Measurements from ENCODE around the gene RHOB.

The RHOB gene

GRCh38 chr2:20473128-20473527 lies 26.3 kb downstream of the RHOB start:
- TF ChIP-seq POLR2A (IDR thresholded peaks at IDR 0.05; ENCODE audit: low read depth, low read length) (no peak), TAF1 (IDR thresholded peaks at IDR 0.05; ENCODE audit: borderline replicate concordance, low read depth, low read length) (no peak), POLR2AphosphoS5 (IDR thresholded peaks at IDR 0.05; ENCODE audit: low read depth, low read length) (no peak)
- no peak for DNase-seq (ENCODE audit: insufficient read length)
- no peak for FAIRE-seq

GRCh38 chr2:20474757-20475566 lies 28.1 kb downstream of the RHOB start:
- FAIRE-seq (no peak), DNase-seq (ENCODE audit: insufficient read length) (no peak)
- TF ChIP-seq POLR2AphosphoS5 (IDR thresholded peaks at IDR 0.05; ENCODE audit: low read depth, low read length) (no peak), POLR2A (IDR thresholded peaks at IDR 0.05; ENCODE audit: low read depth, low read length) (no peak), TAF1 (IDR thresholded peaks at IDR 0.05; ENCODE audit: borderline replicate concordance, low read depth, low read length) (no peak)

- DNase-seq (ENCODE audit: insufficient read length) (no peak), FAIRE-seq (no peak)
- no peak for TF ChIP-seq POLR2AphosphoS5 (IDR thresholded peaks at IDR 0.05; ENCODE audit: low read depth, low read length)
- TF ChIP-seq POLR2A (IDR thresholded peaks at IDR 0.05; ENCODE audit: low read depth, low read length), result no peak
- no peak for TF ChIP-seq TAF1 (IDR thresholded peaks at IDR 0.05; ENCODE audit: borderline replicate concordance, low read depth, low read length)
Measured at GRCh38 chr2:20475567-20475952, 28.7 kb downstream of the RHOB start.

- TF ChIP-seq POLR2A (IDR thresholded peaks at IDR 0.05; ENCODE audit: low read depth, low read length) (no peak), POLR2AphosphoS5 (IDR thresholded peaks at IDR 0.05; ENCODE audit: low read depth, low read length) (no peak), TAF1 (IDR thresholded peaks at IDR 0.05; ENCODE audit: borderline replicate concordance, low read depth, low read length) (no peak)
- DNase-seq (ENCODE audit: insufficient read length), result no peak
- FAIRE-seq, result no peak
Measured at GRCh38 chr2:20476481-20476880, 29.6 kb downstream of the RHOB start.

GRCh38 chr2:20476950-20477349 lies 30.1 kb downstream of the RHOB start:
- TF ChIP-seq TAF1 (IDR thresholded peaks at IDR 0.05; ENCODE audit: borderline replicate concordance, low read depth, low read length) (no peak), POLR2A (IDR thresholded peaks at IDR 0.05; ENCODE audit: low read depth, low read length) (no peak), POLR2AphosphoS5 (IDR thresholded peaks at IDR 0.05; ENCODE audit: low read depth, low read length) (no peak)
- FAIRE-seq, result no peak

GRCh38 chr2:20478961-20479360 lies 32.1 kb downstream of the RHOB start:
- DNase-seq (ENCODE audit: insufficient read length) (no peak), FAIRE-seq (no peak)
- TF ChIP-seq POLR2A (IDR thresholded peaks at IDR 0.05; ENCODE audit: low read depth, low read length), result no peak
- no peak for TF ChIP-seq TAF1 (IDR thresholded peaks at IDR 0.05; ENCODE audit: borderline replicate concordance, low read depth, low read length)
- no peak for TF ChIP-seq POLR2AphosphoS5 (IDR thresholded peaks at IDR 0.05; ENCODE audit: low read depth, low read length)

More at GRCh38 chr2:20476950-20477349, 30.1 kb downstream of the RHOB start:
- DNase-seq (ENCODE audit: insufficient read length), result no peak

- DNase-seq (ENCODE audit: insufficient read length) (no peak), FAIRE-seq (no peak)
- TF ChIP-seq POLR2AphosphoS5 (IDR thresholded peaks at IDR 0.05; ENCODE audit: low read depth, low read length) (no peak), TAF1 (IDR thresholded peaks at IDR 0.05; ENCODE audit: borderline replicate concordance, low read depth, low read length) (no peak), POLR2A (IDR thresholded peaks at IDR 0.05; ENCODE audit: low read depth, low read length) (no peak)
Measured at GRCh38 chr2:20479835-20480234, 33.0 kb downstream of the RHOB start.

GRCh38 chr2:20480913-20481312 lies 34.0 kb downstream of the RHOB start:
- DNase-seq (ENCODE audit: insufficient read length) (no peak), FAIRE-seq (no peak)
- no peak for TF ChIP-seq TAF1 (IDR thresholded peaks at IDR 0.05; ENCODE audit: borderline replicate concordance, low read depth, low read length)

GRCh38 chr2:20481798-20482405 lies 35.0 kb downstream of the RHOB start:
- no peak for DNase-seq (ENCODE audit: insufficient read length)
- no peak for FAIRE-seq
- TF ChIP-seq POLR2A (IDR thresholded peaks at IDR 0.05; ENCODE audit: low read depth, low read length) (no peak), TAF1 (IDR thresholded peaks at IDR 0.05; ENCODE audit: borderline replicate concordance, low read depth, low read length) (no peak), POLR2AphosphoS5 (IDR thresholded peaks at IDR 0.05; ENCODE audit: low read depth, low read length) (no peak)

GRCh38 chr2:20482725-20483124 lies 35.9 kb downstream of the RHOB start:
- FAIRE-seq, result no peak
- TF ChIP-seq TAF1 (IDR thresholded peaks at IDR 0.05; ENCODE audit: borderline replicate concordance, low read depth, low read length) (no peak), POLR2AphosphoS5 (IDR thresholded peaks at IDR 0.05; ENCODE audit: low read depth, low read length) (no peak), POLR2A (IDR thresholded peaks at IDR 0.05; ENCODE audit: low read depth, low read length) (no peak)
- no peak for DNase-seq (ENCODE audit: insufficient read length)

GRCh38 chr2:20483194-20483895 lies 36.5 kb downstream of the RHOB start:
- DNase-seq (ENCODE audit: insufficient read length) (no peak), FAIRE-seq (no peak)
- TF ChIP-seq TAF1 (IDR thresholded peaks at IDR 0.05; ENCODE audit: borderline replicate concordance, low read depth, low read length), result no peak
- no peak for TF ChIP-seq POLR2A (IDR thresholded peaks at IDR 0.05; ENCODE audit: low read depth, low read length)

Measured in GM12892 (cell line).